Endothelial cell of umbilical vein (primary cell): ENCODE measurements around the gene PDHX. TPM values are rescaled to one million over a fixed set of nuclear protein-coding genes. Genes with fewer than 3 reads are reported as not detected.

Source experiments
- Bru-seq: library from RNA; stranded (reverse); fragments of 400-500 nt; gene quantifications from one replicate; lab custom pipeline; 2021; lab: Mats Ljungman, UMichigan
- BruChase-seq, 2 experiments: library from RNA; stranded (reverse); fragments of 400-500 nt; gene quantifications; one replicate each; lab custom pipeline; 2021; lab: Mats Ljungman, UMichigan
- BruUV-seq: library from RNA; stranded (reverse); fragments of 400-500 nt; replicated peaks from 2 replicates; lab custom pipeline; 2021; lab: Mats Ljungman, UMichigan
- CTCF ChIA-PET: fragments of 300-600, 350-600 bp; sonication (Branson Sonifier 250); formaldehyde crosslinking; loops from one replicate; lab custom pipeline; 2021; ENCODE audit warnings: antibody characterized with exemption, inconsistent platforms; lab: Charles Lee
- POLR2A ChIA-PET: fragments of 300-600, 350-600 bp; sonication (Branson Sonifier 250); formaldehyde crosslinking; loops from one replicate; lab custom pipeline; 2021; ENCODE audit warnings: antibody characterized with exemption, inconsistent platforms; lab: Charles Lee
- DNase-seq: peaks from one replicate; pipeline ENCODE4 v3.0.0-alpha.2; 2011; ENCODE audit warnings: low read depth, low spot score
- FAIRE-seq: peaks from 2 replicates; lab custom pipeline; 2011; peaks lifted over from hg19 to GRCh38; lab: Jason Lieb, UNC
- H2AFZ ChIP-seq: 2 replicates; pipeline ENCODE4 v1.6.0; 2012; ENCODE audit warnings: low read depth, low read length, control low read depth, inconsistent platforms
- H3K27ac ChIP-seq: 2 replicates; pipeline ENCODE4 v1.5.1; 2011; ENCODE audit warnings: low read depth, mild to moderate bottlenecking, control low read depth, low read length, moderate library complexity; ENCODE audit not compliant: insufficient read depth
- H3K27me3 ChIP-seq, 2 experiments: 2 replicates each; pipeline versions ENCODE4 v1.6.0 to v1.6.1; 2011; ENCODE audit warnings: low read length in 2 of 2, mixed read lengths in 1 of 2; ENCODE audit not compliant: control insufficient read depth in 2 of 2, insufficient read depth in 2 of 2
- H3K36me3 ChIP-seq, 2 experiments: 2 replicates in 1 of 2; 3 replicates in 1 of 2; pipeline ENCODE4 v1.5.1; 2011; ENCODE audit warnings: low read length in 2 of 2, mild to moderate bottlenecking in 1 of 2, moderate library complexity in 1 of 2; ENCODE audit not compliant: control insufficient read depth in 2 of 2, insufficient read depth in 2 of 2; ENCODE audit errors: extremely low read depth in 1 of 2
- H3K4me1 ChIP-seq: 3 replicates; pipeline ENCODE4 v1.5.1; 2011; ENCODE audit warnings: mild to moderate bottlenecking, low read length; ENCODE audit not compliant: control insufficient read depth, insufficient read depth; ENCODE audit errors: extremely low read depth
- H3K4me2 ChIP-seq: 2 replicates; pipeline ENCODE4 v1.6.1; 2011; ENCODE audit warnings: low read length, control low read depth, mixed read lengths; ENCODE audit not compliant: insufficient read depth
- H3K4me3 ChIP-seq, 3 experiments: fragments of 200-600 bp in 1 of 3; sonication (generic), shearing (Covaris generic) in 1 of 3; replicated peaks in 1 of 3; 2 replicates each; pipeline ENCODE4 v1.5.1; 2011 to 2016; ENCODE audit warnings: control low read depth in 3 of 3, low read length in 3 of 3, mild to moderate bottlenecking in 2 of 3, inconsistent platforms in 1 of 3, low read depth in 1 of 3, moderate library complexity in 1 of 3; ENCODE audit not compliant: insufficient read depth in 1 of 3
- H3K79me2 ChIP-seq: 2 replicates; pipeline ENCODE4 v1.6.0; 2012; ENCODE audit warnings: low read length, inconsistent platforms; ENCODE audit not compliant: control insufficient read depth, insufficient read depth
- H3K9ac ChIP-seq: replicated peaks from 2 replicates; pipeline ENCODE3; 2011; ENCODE audit warnings: low read length, control low read depth; ENCODE audit not compliant: insufficient read depth; ENCODE audit errors: extremely low read depth
- H3K9me1 ChIP-seq: replicated peaks from 3 replicates; pipeline ENCODE4 v1.6.0; 2011; ENCODE audit warnings: mild to moderate bottlenecking, low read length; ENCODE audit not compliant: control insufficient read depth, insufficient read depth; ENCODE audit errors: extremely low read depth
- H3K9me3 ChIP-seq: replicated peaks from 2 replicates; pipeline ENCODE4 v1.5.1; 2012; ENCODE audit warnings: low read length, inconsistent platforms; ENCODE audit not compliant: control insufficient read depth, insufficient read depth
- H4K20me1 ChIP-seq: replicated peaks from 2 replicates; pipeline ENCODE3; 2011; ENCODE audit warnings: mild to moderate bottlenecking, low read length; ENCODE audit not compliant: control insufficient read depth, insufficient read depth; ENCODE audit errors: extremely low read depth
- CTCF ChIP-seq, 2 donors: IDR thresholded peaks; 1 replicate in 1 of 2; 2 replicates in 1 of 2; pipeline ENCODE4 v1.5.1; 2011; ENCODE audit warnings: low read length in 2 of 2, mild to moderate bottlenecking in 2 of 2, moderate library complexity in 2 of 2, control low read depth in 1 of 2, inconsistent platforms in 1 of 2, low read depth in 1 of 2; ENCODE audit not compliant: insufficient read depth in 1 of 2; ENCODE audit errors: extremely low read depth in 1 of 2
- EZH2 ChIP-seq: IDR thresholded peaks from 2 replicates; pipeline ENCODE4 v1.6.1; 2012; ENCODE audit warnings: borderline replicate concordance, low read depth, mild to moderate bottlenecking, moderate library complexity, low read length, inconsistent platforms; ENCODE audit not compliant: severe bottlenecking
- FOS ChIP-seq: IDR thresholded peaks from 2 replicates; pipeline ENCODE4 v1.6.1; 2011; ENCODE audit warnings: mild to moderate bottlenecking, low read length, moderate library complexity, borderline replicate concordance; ENCODE audit not compliant: insufficient read depth
- GATA2 ChIP-seq: IDR thresholded peaks from 2 replicates; pipeline ENCODE4 v1.7.0; 2011; ENCODE audit warnings: low read depth, mild to moderate bottlenecking, moderate library complexity, mixed read lengths, low read length; ENCODE audit not compliant: insufficient read length, insufficient read depth
- JUN ChIP-seq: IDR thresholded peaks from 2 replicates; pipeline ENCODE4 v1.6.1; 2011; ENCODE audit warnings: borderline replicate concordance, low read depth; ENCODE audit not compliant: insufficient read length, insufficient read depth
- MAX ChIP-seq: IDR thresholded peaks from 2 replicates; pipeline ENCODE4 v1.6.1; 2011; ENCODE audit not compliant: insufficient read depth, insufficient read length
- MYC ChIP-seq: IDR thresholded peaks from one replicate; pipeline ENCODE4 v1.6.1; 2011; ENCODE audit warnings: mild to moderate bottlenecking, low read depth, low read length
- POLR2A ChIP-seq: IDR thresholded peaks from 2 replicates; pipeline ENCODE4 v1.6.1; 2012; ENCODE audit warnings: low read depth, mild to moderate bottlenecking, control low read depth, low read length
- POLR2AphosphoS5 ChIP-seq: IDR thresholded peaks from 2 replicates; pipeline ENCODE4 v1.6.1; 2012; ENCODE audit warnings: low read depth, mild to moderate bottlenecking, control low read depth, low read length, moderate library complexity; ENCODE audit not compliant: insufficient read depth
- dilution Hi-C: fragments of 300-500 bp; cut with MboI; formaldehyde crosslinking; loops from one replicate; pipeline ENCODE4 v1.15.0; 2019; ENCODE audit warnings: low sequenced_read_pairs; ENCODE audit not compliant: extremely low pct_ligation_motif_present
- intact Hi-C: fragments of 100-400 bp; cut with micrococcal nuclease; formaldehyde crosslinking; loops from one replicate; pipeline ENCODE4 v1.10.0; 2022
- long read RNA-seq: library from polyadenylated mRNA; stranded (forward); transcript quantifications from one replicate; pipeline ENCODE4 v2.0.0, GENCODE V29; 2021
- polyA minus RNA-seq, 3 experiments: library from RNA; depleted of rRNA, polyadenylated mRNA; stranded (reverse); fragments of >200 nt; gene quantifications; 1 replicate in 1 of 3; 2 replicates in 2 of 3; pipeline ENCODE4 v1.2.3, GENCODE V29; 2011
- polyA plus RNA-seq, 4 experiments: library from polyadenylated mRNA; depleted of rRNA in 3 of 4; stranded (reverse) in 3 of 4; unstranded in 1 of 4; fragments of >200 nt; gene quantifications; 2 replicates each; pipeline versions ENCODE4 v1.2.1 to v1.2.3, GENCODE V29; 2011 to 2012; ENCODE audit warnings: missing spikeins in 1 of 4
- total RNA-seq: library from RNA; stranded (reverse); gene quantifications from 2 replicates; pipeline ENCODE4 v1.2.3, GENCODE V29; 2021

Gene PDHX
- 30.5 and 33.2 TPM in 2 replicates for total RNA-seq
- 8.2 and 10.5 TPM in 2 replicates for polyA plus RNA-seq
- polyA plus RNA-seq (2011; cell fraction: cytosol; rRNA removed), result 15.0 and 16.2 TPM in 2 replicates
- polyA plus RNA-seq (2011; cell fraction: nucleus; rRNA removed), result 20.0 and 23.9 TPM in 2 replicates
- 22.3 and 31.7 TPM in 2 replicates for polyA plus RNA-seq (2012)
- polyA minus RNA-seq, result 14.5 and 17.0 TPM in 2 replicates
- polyA minus RNA-seq (2011; cell fraction: cytosol; rRNA and poly(A)+ RNA removed), result 34.2 TPM
- 21.1 and 31.0 TPM in 2 replicates for polyA minus RNA-seq (2011; cell fraction: nucleus; rRNA and poly(A)+ RNA removed)
- Bru-seq, nascent RNA, result percentile 82 among the genes with signal in this experiment
- percentile 65 among the genes with signal in this experiment for BruChase-seq, experiment 1, labeled RNA remaining after a 6-hour chase
- BruChase-seq, experiment 2, labeled RNA remaining after a 2-hour chase, result percentile 69 among the genes with signal in this experiment
- long read RNA-seq, transcript PDHX-201 (11 exons, 2,389 nt), result major isoform, 77 of 104 reads
- long read RNA-seq, partial matches to known transcripts, result 7 of 104 reads
- long read RNA-seq, other reads (novel, unspliced or antisense), result 13 of 104 reads

- BruUV-seq, result no TSS peak
- Histone ChIP-seq H2AFZ (peak within 1 kb of the TSS; percentile 95), H3K9me3 (no peaks in the 10 kb centered on the region), H3K4me2 (peak within 1 kb of the TSS; percentile 90), H3K9me1 (no peaks in the 10 kb centered on the region), H4K20me1 (no peaks in the 10 kb centered on the region), H3K9ac (peak within 1 kb of the TSS; percentile 90), H3K4me1 (peaks cover 15% of the 10 kb centered on the region), H3K79me2 (peaks cover 39% of the 10 kb centered on the region), H3K27me3 (no peaks in the 10 kb centered on the region), H3K27ac (peak within 1 kb of the TSS; percentile 88), H3K36me3 (no peaks in the 10 kb centered on the region), H3K4me3 (peak within 1 kb of the TSS; percentile 67 to 89 (median 80))
- CTCF ChIA-PET, result interaction anchor here (0.8 to 3.1 kb wide), 8 partner anchors 9 to 330 kb away, joined by 3 to 19 read pairs (median 5); no protein-coding TSS in a partner anchor
- FAIRE-seq (peak; percentile 80), DNase-seq (peak; percentile 98)
- intact Hi-C loops, result loop anchor here (1.0 to 2.0 kb wide), 2 partner anchors 61 to 107 kb away; no protein-coding TSS in a partner anchor
- TF ChIP-seq POLR2AphosphoS5 (peak; percentile 85), EZH2 (no peak), POLR2A (peak; percentile 98), MYC (no peak), MAX (peak; percentile 39), FOS (no peak), CTCF (IDR thresholded peaks at IDR 0.05; ENCODE audit: extremely low read depth in 1 of 2, insufficient read depth in 1 of 2, low read depth in 1 of 2, low read length in 2 of 2) (no peak), JUN (no peak), GATA2 (no peak)
- dilution Hi-C loops, result no loop called here
- POLR2A ChIA-PET, result interaction anchor here (0.6 to 1.7 kb wide), 2 partner anchors 9 to 352 kb away, joined by 5 read pairs; no protein-coding TSS in a partner anchor
Observed at GRCh38 chr11:34916015-34916842, at the start of gene PDHX, which contains the start of gene APIP. TSS of gene PDHX (plus strand) at chr11:34916618. CDS start at chr11:34916656, 38 bp downstream. TSS of gene APIP (minus strand) at chr11:34916379. CDS start at chr11:34916284, 95 bp downstream.
